Upper lobe of right lung (tissue), 1 donor: ENCODE data around the gene ATP1B1. TPM values are rescaled to one million over a fixed set of nuclear protein-coding genes. Genes with fewer than 3 reads are reported as not detected.

Source experiments
- ATAC-seq: fragments of 200-7000 bp; cut with Tn5 transposase; one replicate; pipeline ENCODE4 v1.9.1; 2020; ENCODE audit warnings: mild to moderate bottlenecking, moderate library complexity
- DNase-seq: peaks from one replicate; pipeline ENCODE4 v3.0.0-alpha.2; 2020
- H3K27ac ChIP-seq: fragments of 200-600 bp; one replicate; pipeline ENCODE4 v1.8.0; 2022
- H3K27me3 ChIP-seq: fragments of 200-600 bp; one replicate; pipeline ENCODE4 v1.8.0; 2022; ENCODE audit warnings: mild to moderate bottlenecking
- H3K36me3 ChIP-seq: fragments of 200-600 bp; one replicate; pipeline ENCODE4 v1.8.0; 2022
- H3K4me1 ChIP-seq: fragments of 200-600 bp; one replicate; pipeline ENCODE4 v1.8.0; 2022
- H3K4me3 ChIP-seq: fragments of 200-600 bp; one replicate; pipeline ENCODE4 v1.8.0; 2022; ENCODE audit warnings: mild to moderate bottlenecking
- H3K9me3 ChIP-seq: fragments of 200-600 bp; one replicate; pipeline ENCODE4 v1.8.0; 2022
- CTCF ChIP-seq: fragments of 200-600 bp; IDR thresholded peaks from one replicate; pipeline ENCODE4 v1.8.0; 2022; ENCODE audit warnings: antibody characterized with exemption
- intact Hi-C: fragments of 100-400 bp; cut with DNase I; formaldehyde crosslinking; loops from one replicate; pipeline ENCODE4 v1.11.0; 2022
- total RNA-seq: library from RNA; stranded (reverse); fragmentation: NEBNext Ultra II Directional; extraction: Animal tissue kit (Norgen Biotek cat#: 25700); gene quantifications from one replicate; pipeline ENCODE4 v1.2.1, GENCODE V29; 2021
- donor health status: DM: no; HTN: yes; CAD: no; lungs with severe emphysema.

Gene ATP1B1
- total RNA-seq, 1 donor from 2014 or later, result 192 TPM

DNA sequence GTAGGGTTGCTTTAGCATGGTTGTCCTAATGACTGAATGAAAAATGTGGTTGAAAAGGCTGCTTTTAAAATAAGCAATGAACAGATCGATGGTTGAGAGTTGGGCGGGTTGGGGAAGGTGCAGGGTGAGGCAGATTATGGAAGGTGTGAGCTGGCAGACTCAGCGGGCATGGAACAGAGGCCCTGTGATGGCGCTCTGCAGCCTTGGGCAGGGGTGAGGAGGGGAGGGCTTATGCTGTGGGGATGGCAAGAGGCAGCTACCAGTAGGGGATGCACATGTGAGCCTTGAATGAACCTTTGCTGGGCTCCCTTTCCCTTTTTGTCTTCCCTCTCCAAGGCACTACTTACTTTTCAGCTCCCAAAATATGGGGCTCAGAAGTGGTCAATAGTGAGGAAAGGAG, 30.9 kb downstream of the ATP1B1 start:
- TF ChIP-seq CTCF, result no peak
- intact Hi-C loops, result no loop called here
- Histone ChIP-seq H3K27me3 (no peaks in the 10 kb centered on the region), H3K4me3 (no peak overlapping the region), H3K27ac (no peak overlapping the region), H3K36me3 (peaks cover 9% of the 10 kb centered on the region), H3K9me3 (no peaks in the 10 kb centered on the region), H3K4me1 (no peaks in the 10 kb centered on the region)
- DNase-seq (no peak), ATAC-seq (no peak)

DNA sequence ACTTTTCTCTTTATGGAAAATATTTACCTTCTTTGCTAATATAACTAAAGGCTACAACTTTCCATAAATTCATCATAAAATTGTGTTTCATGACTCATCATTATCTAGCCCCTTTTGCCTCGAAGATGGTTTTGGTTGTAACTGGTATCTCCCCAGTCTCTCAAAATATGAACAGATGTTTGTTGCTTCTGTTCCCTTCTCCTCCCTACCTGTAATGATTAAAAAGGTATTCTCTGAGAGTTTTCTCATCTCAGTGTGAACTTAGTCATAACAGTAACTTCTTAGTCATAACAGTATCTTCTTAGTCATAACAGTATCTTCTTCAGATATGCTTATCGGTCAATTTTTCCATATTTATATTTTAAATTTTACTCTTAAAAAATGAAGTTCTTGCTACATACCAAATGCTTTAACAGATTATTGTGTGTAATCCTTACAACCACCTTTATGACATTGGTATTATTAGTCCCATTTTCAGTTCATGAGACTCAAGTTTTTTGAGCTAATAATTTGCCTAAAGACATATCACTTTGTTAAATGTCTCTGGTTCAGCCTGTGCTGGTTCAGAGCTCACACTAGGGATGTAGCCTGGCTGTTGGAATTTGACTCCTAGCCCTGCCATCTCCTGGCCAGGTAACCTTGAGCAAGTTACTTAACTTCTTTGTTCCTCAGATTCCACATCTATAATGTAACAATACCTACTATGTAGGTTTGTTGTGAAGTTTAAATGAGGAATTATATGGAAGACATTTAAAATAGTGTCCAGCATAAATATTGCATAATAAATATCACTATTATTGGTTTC, 32.6 kb downstream of the ATP1B1 start:
- Histone ChIP-seq H3K27me3 (no peaks in the 10 kb centered on the region), H3K27ac (no peak overlapping the region), H3K4me1 (no peaks in the 10 kb centered on the region), H3K9me3 (no peaks in the 10 kb centered on the region), H3K36me3 (no peaks in the 10 kb centered on the region), H3K4me3 (no peak overlapping the region)
- ATAC-seq (no peak), DNase-seq (no peak)
- intact Hi-C loops, result no loop called here
- no peak for TF ChIP-seq CTCF

DNA sequence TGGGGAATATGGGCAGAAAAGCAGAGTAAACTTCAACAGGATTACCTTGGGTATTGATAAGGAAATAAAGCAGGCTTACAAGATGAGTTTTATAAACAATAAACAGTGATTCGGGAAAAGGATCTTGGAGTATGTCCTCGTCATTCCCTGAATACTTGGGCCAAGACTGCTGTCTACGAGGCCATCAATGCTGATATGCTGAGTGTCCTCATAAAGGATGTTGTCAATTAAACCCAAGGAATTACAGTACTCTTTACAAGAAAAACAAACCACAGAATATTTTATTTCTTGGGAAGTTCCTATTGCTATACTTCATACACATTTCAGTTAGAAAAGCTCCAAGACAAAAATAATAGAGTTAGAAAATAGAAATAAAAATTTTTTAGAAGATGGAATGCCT, 34.9 kb downstream of the ATP1B1 start:
- no peaks in the 10 kb centered on the region for H3K36me3 ChIP-seq
- H3K27me3 ChIP-seq, result no peaks in the 10 kb centered on the region
- no peak for TF ChIP-seq CTCF
- no peak for DNase-seq
- H3K4me3 ChIP-seq, result no peak overlapping the region
- intact Hi-C loops, result no loop called here
- H3K9me3 ChIP-seq, result no peaks in the 10 kb centered on the region
- no peak overlapping the region for H3K27ac ChIP-seq
- no peak for ATAC-seq
- no peaks in the 10 kb centered on the region for H3K4me1 ChIP-seq

DNA sequence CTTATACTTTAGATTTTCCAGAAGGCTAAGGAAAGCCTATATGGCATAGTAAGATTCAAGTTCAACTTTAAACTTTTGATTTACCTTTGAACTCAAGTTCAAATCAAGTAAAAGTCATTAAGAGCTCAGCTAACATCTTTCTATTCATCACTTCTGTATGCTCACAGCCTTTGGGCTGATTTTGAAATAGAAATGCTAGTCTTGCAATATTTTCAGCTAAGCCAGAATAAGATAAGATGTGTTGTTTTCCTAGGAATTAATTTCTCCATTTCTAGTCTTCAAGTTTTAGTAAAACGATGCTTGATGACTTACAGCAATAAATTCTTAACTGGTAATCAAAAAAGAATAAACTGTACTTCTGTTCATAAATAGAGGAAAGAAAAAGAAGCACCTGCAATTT, 35.6 kb downstream of the ATP1B1 start:
- ATAC-seq, result no peak
- Histone ChIP-seq H3K36me3 (no peaks in the 10 kb centered on the region), H3K4me3 (no peak overlapping the region), H3K4me1 (no peaks in the 10 kb centered on the region), H3K9me3 (no peaks in the 10 kb centered on the region), H3K27ac (no peak overlapping the region), H3K27me3 (no peaks in the 10 kb centered on the region)
- no peak for TF ChIP-seq CTCF
- intact Hi-C loops, result no loop called here
- DNase-seq, result no peak

DNA sequence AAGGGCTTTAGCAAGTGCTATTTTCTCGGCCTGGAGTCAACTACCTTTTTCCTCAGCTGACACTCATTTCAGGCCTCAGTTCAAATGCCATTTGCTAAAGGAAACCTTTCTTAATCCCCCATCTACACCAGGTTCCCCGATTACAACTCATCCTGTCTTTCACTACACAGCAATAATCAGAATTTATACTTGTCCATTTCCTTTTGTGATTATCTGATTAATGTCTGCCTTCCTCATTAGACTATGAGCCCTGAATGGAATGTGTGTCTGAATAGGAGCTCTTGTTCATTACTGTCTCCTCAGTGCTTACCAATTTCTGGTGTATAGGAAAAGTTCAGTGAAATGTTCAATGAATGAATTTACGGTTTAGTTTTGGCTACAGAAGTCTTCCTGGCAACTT, 36.9 kb downstream of the ATP1B1 start:
- H3K4me1 ChIP-seq, result no peaks in the 10 kb centered on the region
- intact Hi-C loops, result no loop called here

More for the DNA sequence above, 36.9 kb downstream of the ATP1B1 start:
- DNase-seq, result no peak
- no peak for TF ChIP-seq CTCF
- Histone ChIP-seq H3K4me3 (no peak overlapping the region), H3K36me3 (no peaks in the 10 kb centered on the region), H3K9me3 (no peaks in the 10 kb centered on the region), H3K27me3 (no peaks in the 10 kb centered on the region), H3K27ac (no peak overlapping the region)
- no peak for ATAC-seq
